ENCODE measurements around the gene PHACTR3.

GRCh38 chr20:59629141-59630045 lies 25.1 kb downstream of the PHACTR3 start:
- TF ChIP-seq CTCF (conservative IDR thresholded peaks at IDR 0.05; ENCODE audit: low read depth in 2 of 2) (no peak), EZH2 (IDR thresholded peaks at IDR 0.05; ENCODE audit: low read depth, unreplicated experiment) (no peak), STAT1 (IDR thresholded peaks at IDR 0.05; ENCODE audit: unreplicated experiment) (no peak), REST (IDR thresholded peaks at IDR 0.05; ENCODE audit: unreplicated experiment) (no peak)
